Loucy (cell line): ENCODE results near the gene PLEKHA1.

Source experiments
- H2AFZ ChIP-seq: fragments of 200-600 bp; sonication (generic); 2 replicates; pipeline ENCODE4 v1.6.0; 2016; ENCODE audit warnings: antibody characterized with exemption, mild to moderate bottlenecking, low read length, moderate library complexity
- H3F3A ChIP-seq: fragments of 200-600 bp; 2 replicates; pipeline ENCODE4 v1.6.0; 2016; ENCODE audit warnings: antibody characterized with exemption, low read depth, mild to moderate bottlenecking
- H3K27me3 ChIP-seq: fragments of 200-600 bp; sonication (generic); 2 replicates; pipeline ENCODE4 v1.6.1; 2014; ENCODE audit warnings: low read length, mild to moderate bottlenecking; ENCODE audit not compliant: insufficient read depth, poor library complexity, severe bottlenecking
- H3K36me3 ChIP-seq: fragments of 200-600 bp; sonication (generic); 2 replicates; pipeline ENCODE4 v1.6.1; 2016; ENCODE audit warnings: low read length; ENCODE audit not compliant: insufficient read depth
- H3K4me1 ChIP-seq: fragments of 200-600 bp; sonication (generic); 2 replicates; pipeline ENCODE4 v1.5.1; 2014; ENCODE audit warnings: low read length, mild to moderate bottlenecking; ENCODE audit not compliant: insufficient read depth, poor library complexity, severe bottlenecking
- H3K4me2 ChIP-seq: fragments of 200-600 bp; sonication (generic); 2 replicates; pipeline ENCODE4 v1.6.0; 2014; ENCODE audit warnings: antibody characterized with exemption, low read length, low read depth, mild to moderate bottlenecking; ENCODE audit not compliant: poor library complexity, severe bottlenecking
- H3K4me3 ChIP-seq: fragments of 200-600 bp; sonication (generic); 2 replicates; pipeline ENCODE4 v1.5.1; 2014; ENCODE audit warnings: low read length, mild to moderate bottlenecking, mixed read lengths; ENCODE audit not compliant: poor library complexity, severe bottlenecking
- H3K79me2 ChIP-seq: fragments of 200-600 bp; sonication (generic); 2 replicates; pipeline ENCODE4 v1.6.1; 2014; ENCODE audit warnings: low read length; ENCODE audit not compliant: insufficient read depth
- H3K9ac ChIP-seq: fragments of 200-600 bp; sonication (generic); 2 replicates; pipeline ENCODE4 v1.6.0; 2014; ENCODE audit warnings: mild to moderate bottlenecking, low read depth, low read length, moderate library complexity; ENCODE audit not compliant: poor library complexity, severe bottlenecking
- H3K9me2 ChIP-seq: fragments of 200-600 bp; sonication (generic); replicated peaks from 2 replicates; pipeline ENCODE4 v1.6.1; 2016; ENCODE audit warnings: low read depth, low read length, mixed read lengths
- H3K9me3 ChIP-seq: fragments of 200-600 bp; sonication (generic); 2 replicates; pipeline ENCODE4 v1.6.1; 2014; ENCODE audit warnings: mild to moderate bottlenecking, antibody characterized with exemption, low read length, low read depth; ENCODE audit not compliant: insufficient read depth
- H4K20me1 ChIP-seq: fragments of 200-600 bp; sonication (generic); 2 replicates; pipeline ENCODE4 v1.6.0; 2014; ENCODE audit warnings: antibody characterized with exemption, low read length, mild to moderate bottlenecking; ENCODE audit not compliant: insufficient read depth, poor library complexity, severe bottlenecking
- EZH2phosphoT487 ChIP-seq: fragments of 200-600 bp; IDR thresholded peaks from 2 replicates; pipeline ENCODE4 v1.6.1; 2018; ENCODE audit warnings: antibody characterized with exemption, mild to moderate bottlenecking, moderate library complexity, borderline replicate concordance
- TF ChIP-seq, protein P1 (sequence below): fragments of 200-600 bp; sonication (generic); conservative IDR thresholded peaks from 2 replicates; pipeline ENCODE4 v1.5.1; 2014; ENCODE audit warnings: mild to moderate bottlenecking, antibody characterized with exemption, low read length

The PLEKHA1 gene

DNA sequence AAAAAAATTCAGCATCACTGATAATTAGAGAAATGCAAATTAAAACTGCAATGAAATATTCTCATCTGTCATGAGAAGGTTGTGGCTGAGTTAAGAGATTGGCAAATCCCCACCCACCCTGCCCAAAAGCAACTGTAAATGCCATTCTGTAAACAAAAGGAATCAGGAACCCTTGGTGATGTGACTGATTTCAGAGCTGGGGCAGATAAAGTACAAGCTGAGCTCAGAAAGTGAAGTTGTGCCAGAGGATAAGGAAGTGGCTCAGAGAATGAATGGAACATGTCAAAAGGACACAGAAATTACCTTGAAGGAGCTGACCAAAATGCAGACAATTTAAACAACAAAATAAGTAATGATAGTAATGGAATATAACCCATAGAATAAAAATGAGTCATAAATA lies 47.2 kb downstream of the PLEKHA1 start:
- Histone ChIP-seq H3K4me3 (no peak overlapping the region), H3K9me3 (no peaks in the 10 kb centered on the region), H3K4me1 (peaks cover 5% of the 10 kb centered on the region), H3F3A (no peaks in the 10 kb centered on the region), H2AFZ (no peak overlapping the region), H3K4me2 (no peak overlapping the region), H3K9me2 (no peaks in the 10 kb centered on the region), H3K9ac (no peak overlapping the region), H3K36me3 (no peaks in the 10 kb centered on the region), H3K27me3 (peaks cover 10% of the 10 kb centered on the region), H3K79me2 (no peaks in the 10 kb centered on the region), H4K20me1 (no peaks in the 10 kb centered on the region)
- TF ChIP-seq, protein P1, sequence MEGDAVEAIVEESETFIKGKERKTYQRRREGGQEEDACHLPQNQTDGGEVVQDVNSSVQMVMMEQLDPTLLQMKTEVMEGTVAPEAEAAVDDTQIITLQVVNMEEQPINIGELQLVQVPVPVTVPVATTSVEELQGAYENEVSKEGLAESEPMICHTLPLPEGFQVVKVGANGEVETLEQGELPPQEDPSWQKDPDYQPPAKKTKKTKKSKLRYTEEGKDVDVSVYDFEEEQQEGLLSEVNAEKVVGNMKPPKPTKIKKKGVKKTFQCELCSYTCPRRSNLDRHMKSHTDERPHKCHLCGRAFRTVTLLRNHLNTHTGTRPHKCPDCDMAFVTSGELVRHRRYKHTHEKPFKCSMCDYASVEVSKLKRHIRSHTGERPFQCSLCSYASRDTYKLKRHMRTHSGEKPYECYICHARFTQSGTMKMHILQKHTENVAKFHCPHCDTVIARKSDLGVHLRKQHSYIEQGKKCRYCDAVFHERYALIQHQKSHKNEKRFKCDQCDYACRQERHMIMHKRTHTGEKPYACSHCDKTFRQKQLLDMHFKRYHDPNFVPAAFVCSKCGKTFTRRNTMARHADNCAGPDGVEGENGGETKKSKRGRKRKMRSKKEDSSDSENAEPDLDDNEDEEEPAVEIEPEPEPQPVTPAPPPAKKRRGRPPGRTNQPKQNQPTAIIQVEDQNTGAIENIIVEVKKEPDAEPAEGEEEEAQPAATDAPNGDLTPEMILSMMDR = no peak
- TF ChIP-seq EZH2phosphoT487 = no peak

DNA sequence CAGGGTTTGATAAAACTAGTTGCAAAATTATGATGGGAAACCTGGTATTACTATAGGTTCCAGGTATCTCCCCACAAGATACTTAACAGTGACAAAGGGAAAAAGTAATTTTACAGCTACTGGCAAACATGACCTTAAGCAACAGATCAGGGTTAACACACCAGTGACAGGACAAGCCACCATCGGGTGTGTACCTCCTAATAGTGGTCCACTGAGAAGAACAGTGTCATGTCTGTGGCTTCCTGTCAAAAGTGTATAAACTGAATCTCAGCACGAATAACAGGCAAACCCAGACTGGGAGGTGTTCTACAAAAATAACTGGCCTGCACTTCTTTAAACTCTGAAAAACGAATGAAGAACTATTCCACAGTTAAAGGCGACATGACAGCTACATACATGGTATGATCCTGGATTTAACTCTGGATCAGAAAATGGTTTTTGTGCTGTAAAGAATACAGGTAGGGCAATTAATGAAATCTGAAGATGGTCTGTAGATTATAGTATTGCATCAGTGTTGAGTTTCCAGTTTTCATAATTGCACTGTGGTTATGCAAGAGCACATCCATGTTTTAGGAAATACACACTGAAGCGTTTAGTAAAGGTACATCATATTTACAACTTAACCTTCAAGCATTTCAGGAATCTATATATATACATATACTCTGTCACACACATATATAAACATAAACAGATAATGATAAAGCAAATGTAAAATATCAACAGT lies 47.9 kb downstream of the PLEKHA1 start:
- no peaks in the 10 kb centered on the region for H3K79me2 ChIP-seq
- H3K27me3 ChIP-seq = peaks cover 10% of the 10 kb centered on the region
- H3K36me3 ChIP-seq = no peaks in the 10 kb centered on the region
- no peak overlapping the region for H2AFZ ChIP-seq
- H3K4me1 ChIP-seq = no peaks in the 10 kb centered on the region
- no peak overlapping the region for H3K4me2 ChIP-seq
- no peaks in the 10 kb centered on the region for H4K20me1 ChIP-seq
- TF ChIP-seq, protein P1 = no peak
- TF ChIP-seq EZH2phosphoT487 = no peak
- no peaks in the 10 kb centered on the region for H3K9me3 ChIP-seq
- no peak overlapping the region for H3K4me3 ChIP-seq
- H3K9me2 ChIP-seq = no peaks in the 10 kb centered on the region
- no peak overlapping the region for H3K9ac ChIP-seq
- H3F3A ChIP-seq = no peaks in the 10 kb centered on the region

DNA sequence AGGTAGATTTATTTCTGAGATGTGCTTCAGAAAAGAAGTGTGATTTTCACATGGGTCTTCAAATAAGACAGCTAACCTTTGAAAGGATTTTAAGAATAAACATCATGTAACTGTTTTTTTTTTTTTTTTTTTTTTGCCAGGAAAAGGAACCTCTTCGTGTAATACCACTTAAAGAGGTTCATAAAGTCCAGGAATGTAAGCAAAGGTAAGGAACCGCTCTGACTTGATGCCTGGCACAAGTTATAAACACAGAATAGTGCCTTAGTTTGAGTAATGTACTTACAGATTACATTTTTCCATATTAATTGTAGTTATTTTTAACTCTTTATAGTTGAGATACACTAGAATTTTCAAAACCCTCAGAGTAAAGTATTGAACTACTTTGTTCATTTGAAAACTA lies 49.6 kb downstream of the PLEKHA1 start:
- H3K27me3 ChIP-seq = peaks cover 9% of the 10 kb centered on the region
- no peaks in the 10 kb centered on the region for H3K79me2 ChIP-seq
- H3K9me2 ChIP-seq = no peaks in the 10 kb centered on the region
- no peak overlapping the region for H3K9ac ChIP-seq
- no peak overlapping the region for H3K4me2 ChIP-seq
- H2AFZ ChIP-seq = no peak overlapping the region
- no peaks in the 10 kb centered on the region for H4K20me1 ChIP-seq
- no peaks in the 10 kb centered on the region for H3K4me1 ChIP-seq
- H3K9me3 ChIP-seq = no peaks in the 10 kb centered on the region
- no peaks in the 10 kb centered on the region for H3F3A ChIP-seq
- no peaks in the 10 kb centered on the region for H3K36me3 ChIP-seq
- H3K4me3 ChIP-seq = no peak overlapping the region
- TF ChIP-seq, protein P1 = no peak
